Loucy (cell line): ENCODE data around the gene CYP4B1.
"Not testable (repeated sequence)": the region's sequence is repeated elsewhere in the genome, so short reads cannot be mapped to it uniquely, and the experiment has no call there.

ENCODE experiments used
- H2AFZ ChIP-seq: fragments of 200-600 bp; sonication (generic); 2 replicates; pipeline ENCODE4 v1.6.0; 2016; ENCODE audit warnings: antibody characterized with exemption, mild to moderate bottlenecking, low read length, moderate library complexity
- H3F3A ChIP-seq: fragments of 200-600 bp; 2 replicates; pipeline ENCODE4 v1.6.0; 2016; ENCODE audit warnings: antibody characterized with exemption, low read depth, mild to moderate bottlenecking
- H3K27me3 ChIP-seq: fragments of 200-600 bp; sonication (generic); 2 replicates; pipeline ENCODE4 v1.6.1; 2014; ENCODE audit warnings: low read length, mild to moderate bottlenecking; ENCODE audit not compliant: insufficient read depth, poor library complexity, severe bottlenecking
- H3K36me3 ChIP-seq: fragments of 200-600 bp; sonication (generic); 2 replicates; pipeline ENCODE4 v1.6.1; 2016; ENCODE audit warnings: low read length; ENCODE audit not compliant: insufficient read depth
- H3K4me1 ChIP-seq: fragments of 200-600 bp; sonication (generic); 2 replicates; pipeline ENCODE4 v1.5.1; 2014; ENCODE audit warnings: low read length, mild to moderate bottlenecking; ENCODE audit not compliant: insufficient read depth, poor library complexity, severe bottlenecking
- H3K4me2 ChIP-seq: fragments of 200-600 bp; sonication (generic); 2 replicates; pipeline ENCODE4 v1.6.0; 2014; ENCODE audit warnings: antibody characterized with exemption, low read length, low read depth, mild to moderate bottlenecking; ENCODE audit not compliant: poor library complexity, severe bottlenecking
- H3K4me3 ChIP-seq: fragments of 200-600 bp; sonication (generic); 2 replicates; pipeline ENCODE4 v1.5.1; 2014; ENCODE audit warnings: low read length, mild to moderate bottlenecking, mixed read lengths; ENCODE audit not compliant: poor library complexity, severe bottlenecking
- H3K79me2 ChIP-seq: fragments of 200-600 bp; sonication (generic); 2 replicates; pipeline ENCODE4 v1.6.1; 2014; ENCODE audit warnings: low read length; ENCODE audit not compliant: insufficient read depth
- H3K9ac ChIP-seq: fragments of 200-600 bp; sonication (generic); 2 replicates; pipeline ENCODE4 v1.6.0; 2014; ENCODE audit warnings: mild to moderate bottlenecking, low read depth, low read length, moderate library complexity; ENCODE audit not compliant: poor library complexity, severe bottlenecking
- H3K9me2 ChIP-seq: fragments of 200-600 bp; sonication (generic); replicated peaks from 2 replicates; pipeline ENCODE4 v1.6.1; 2016; ENCODE audit warnings: low read depth, low read length, mixed read lengths
- H3K9me3 ChIP-seq: fragments of 200-600 bp; sonication (generic); 2 replicates; pipeline ENCODE4 v1.6.1; 2014; ENCODE audit warnings: mild to moderate bottlenecking, antibody characterized with exemption, low read length, low read depth; ENCODE audit not compliant: insufficient read depth
- H4K20me1 ChIP-seq: fragments of 200-600 bp; sonication (generic); 2 replicates; pipeline ENCODE4 v1.6.0; 2014; ENCODE audit warnings: antibody characterized with exemption, low read length, mild to moderate bottlenecking; ENCODE audit not compliant: insufficient read depth, poor library complexity, severe bottlenecking
- CTCF ChIP-seq: fragments of 200-600 bp; sonication (generic); conservative IDR thresholded peaks from 2 replicates; pipeline ENCODE4 v1.5.1; 2014; ENCODE audit warnings: mild to moderate bottlenecking, antibody characterized with exemption, low read length
- EZH2phosphoT487 ChIP-seq: fragments of 200-600 bp; IDR thresholded peaks from 2 replicates; pipeline ENCODE4 v1.6.1; 2018; ENCODE audit warnings: antibody characterized with exemption, mild to moderate bottlenecking, moderate library complexity, borderline replicate concordance

CYP4B1 gene

DNA sequence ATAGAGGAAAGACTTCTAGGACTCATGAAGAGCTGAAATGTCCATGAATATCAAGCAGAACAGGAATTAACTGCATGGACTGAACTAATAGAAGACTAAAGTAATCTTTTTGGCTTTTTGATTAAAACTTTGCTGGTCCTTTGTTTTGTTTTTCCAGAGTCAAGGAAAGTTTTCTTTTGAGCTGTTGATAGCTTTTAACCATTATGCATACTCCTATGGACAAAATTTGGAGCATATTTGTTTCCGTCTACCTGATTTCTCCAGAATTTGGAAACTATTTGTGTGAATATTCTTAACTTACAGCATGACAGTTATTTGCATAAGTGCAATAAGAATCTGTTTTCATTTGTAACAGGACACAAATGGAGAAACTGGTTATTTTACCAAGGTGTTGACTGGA, 24.5 kb upstream of the CYP4B1 start:
- H3K9me2 ChIP-seq = no peaks in the 10 kb centered on the region
- H2AFZ ChIP-seq = no peak overlapping the region
- H3K36me3 ChIP-seq = no peaks in the 10 kb centered on the region
- no peaks in the 10 kb centered on the region for H3F3A ChIP-seq
- H3K27me3 ChIP-seq = no peaks in the 10 kb centered on the region
- H3K4me3 ChIP-seq = no peak overlapping the region
- no peaks in the 10 kb centered on the region for H3K79me2 ChIP-seq
- no peaks in the 10 kb centered on the region for H4K20me1 ChIP-seq
- no peak overlapping the region for H3K9ac ChIP-seq
- H3K4me2 ChIP-seq = no peak overlapping the region
- no peaks in the 10 kb centered on the region for H3K4me1 ChIP-seq
- TF ChIP-seq CTCF = no peak
- no peak for TF ChIP-seq EZH2phosphoT487
- peaks cover 17% of the 10 kb centered on the region; the same call in 1 of the 2 replicates for H3K9me3 ChIP-seq

DNA sequence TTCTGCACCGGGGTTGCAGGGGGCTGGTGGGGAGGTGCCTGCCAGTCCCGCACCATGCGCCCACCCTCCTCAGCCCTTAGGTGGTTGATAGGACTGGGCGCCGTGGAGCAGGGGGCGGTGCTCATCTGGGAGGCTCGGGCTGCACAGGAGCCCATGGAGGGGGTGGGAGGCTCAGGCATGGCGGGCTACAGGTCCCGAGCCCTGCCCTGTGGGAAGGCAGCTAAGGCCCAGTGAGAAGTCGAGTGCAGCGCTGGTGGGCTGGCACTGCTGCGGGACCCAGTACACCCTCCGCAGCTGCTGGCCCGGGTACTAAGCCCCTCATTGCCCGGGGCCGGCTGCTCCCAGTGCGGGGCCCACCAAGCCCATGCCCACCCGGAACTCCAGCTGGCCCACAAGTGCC, 20.4 kb upstream of the CYP4B1 start:
- H3F3A ChIP-seq, H3K36me3 ChIP-seq, H3K79me2 ChIP-seq, H3K9me3 ChIP-seq, H3K4me2 ChIP-seq, H3K9me2 ChIP-seq, H3K9ac ChIP-seq, H2AFZ ChIP-seq, H4K20me1 ChIP-seq, H3K4me3 ChIP-seq, H3K27me3 ChIP-seq, H3K4me1 ChIP-seq: not testable (repeated sequence)

DNA sequence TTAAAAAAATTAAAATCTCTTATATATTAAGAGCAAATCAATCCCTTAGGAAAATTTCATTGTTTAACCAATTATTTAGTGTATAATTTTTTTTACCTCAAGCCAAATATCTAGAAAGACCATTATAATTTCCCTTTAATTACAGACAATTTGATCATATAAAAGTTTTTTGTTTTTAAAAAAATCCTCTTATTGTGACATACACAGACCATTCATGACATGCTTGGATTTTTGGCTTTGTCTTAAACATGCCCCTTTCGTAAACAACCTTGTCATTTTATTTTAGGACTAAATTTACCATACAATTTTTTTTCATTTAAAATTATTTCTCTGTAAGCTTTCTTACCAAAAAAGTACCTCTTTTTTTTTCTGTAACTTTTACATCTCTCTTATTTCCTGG, 14.2 kb upstream of the CYP4B1 start:
- Histone ChIP-seq H3K4me1 (no peaks in the 10 kb centered on the region), H4K20me1 (no peaks in the 10 kb centered on the region), H3K27me3 (no peaks in the 10 kb centered on the region), H3K9me3 (peaks cover 2% of the 10 kb centered on the region; the same call in 1 of the 2 replicates), H3K36me3 (no peaks in the 10 kb centered on the region), H3K4me2 (no peak overlapping the region), H3K9me2 (no peaks in the 10 kb centered on the region), H3K9ac (no peak overlapping the region), H3F3A (no peaks in the 10 kb centered on the region), H3K4me3 (no peak overlapping the region), H2AFZ (no peak overlapping the region), H3K79me2 (no peaks in the 10 kb centered on the region)
- TF ChIP-seq EZH2phosphoT487 = no peak
- no peak for TF ChIP-seq CTCF

DNA sequence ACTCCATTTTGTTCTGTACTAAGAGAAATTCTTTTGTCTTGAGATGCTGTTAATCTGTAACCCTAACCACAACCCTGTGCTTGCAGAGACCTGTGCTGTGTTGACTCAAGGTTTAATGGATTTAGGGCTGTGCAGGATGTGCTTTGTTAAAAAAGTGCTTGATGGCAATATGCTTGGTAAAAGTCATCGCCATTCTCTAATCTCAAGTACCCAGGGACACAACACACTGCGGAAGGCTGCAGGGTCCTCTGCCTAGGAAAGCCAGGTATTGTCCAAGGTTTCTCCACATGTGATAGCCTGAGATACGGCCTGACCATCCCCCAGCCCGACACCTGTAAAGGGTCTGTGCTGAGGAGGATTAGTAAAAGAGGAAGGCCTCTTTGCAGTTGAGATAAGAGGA, 10.2 kb upstream of the CYP4B1 start:
- not testable (repeated sequence) for H3K9me2 ChIP-seq, H3K36me3 ChIP-seq, H3K4me1 ChIP-seq, H3K4me3 ChIP-seq, H3K79me2 ChIP-seq, H2AFZ ChIP-seq, H3K9ac ChIP-seq, H3K4me2 ChIP-seq, H3F3A ChIP-seq, H3K27me3 ChIP-seq, H4K20me1 ChIP-seq, H3K9me3 ChIP-seq
